Right atrium auricular region (tissue), 2 donors: ENCODE results near the gene CXXC4. TPM values are rescaled to one million over a fixed set of nuclear protein-coding genes. Genes with fewer than 3 reads are reported as not detected.

Experiments
- DNase-seq: peaks from one replicate; pipeline ENCODE4 v3.0.0-alpha.2; 2019; ENCODE audit warnings: low spot score
- H3K27ac ChIP-seq, 2 donors: fragments of 200-600 bp; sonication (generic); 1 replicate in 1 of 2; 2 replicates in 1 of 2; pipeline ENCODE4 v1.5.1; 2016 to 2019
- H3K27me3 ChIP-seq, 2 donors: fragments of 200-600 bp; sonication (generic); one replicate each; pipeline versions ENCODE4 v1.5.1 to v1.6.0; 2017 to 2019
- H3K36me3 ChIP-seq: fragments of 200-600 bp; sonication (generic); one replicate; pipeline ENCODE4 v1.5.1; 2016
- H3K4me1 ChIP-seq, 2 donors: fragments of 200-600 bp; sonication (generic); one replicate each; pipeline versions ENCODE4 v1.5.1 to v1.6.0; 2017 to 2019
- H3K4me3 ChIP-seq, 2 donors: fragments of 200-600 bp; sonication (generic); 1 replicate in 1 of 2; 2 replicates in 1 of 2; pipeline ENCODE4 v1.5.1; 2017 to 2019; ENCODE audit warnings: mild to moderate bottlenecking in 1 of 2, moderate library complexity in 1 of 2
- H3K9me3 ChIP-seq, 2 donors: fragments of 200-600 bp; sonication (generic); one replicate each; pipeline ENCODE4 v1.5.1; 2019
- total RNA-seq, 2 donors: library from RNA; depleted of rRNA; stranded (reverse); fragments of >200 nt; gene quantifications; one replicate each; pipeline ENCODE4 v1.1.0, GENCODE V29; 2016
- TF ChIP-seq, protein P1 (sequence below), 2 donors: fragments of 200-600 bp; sonication (generic); IDR thresholded peaks; one replicate each; pipeline ENCODE4 v1.5.1; 2019; ENCODE audit warnings: antibody characterized with exemption in 2 of 2

Gene CXXC4
- total RNA-seq, 2 donors from 2014 or later = 3.1 to 4.1 TPM

DNA sequence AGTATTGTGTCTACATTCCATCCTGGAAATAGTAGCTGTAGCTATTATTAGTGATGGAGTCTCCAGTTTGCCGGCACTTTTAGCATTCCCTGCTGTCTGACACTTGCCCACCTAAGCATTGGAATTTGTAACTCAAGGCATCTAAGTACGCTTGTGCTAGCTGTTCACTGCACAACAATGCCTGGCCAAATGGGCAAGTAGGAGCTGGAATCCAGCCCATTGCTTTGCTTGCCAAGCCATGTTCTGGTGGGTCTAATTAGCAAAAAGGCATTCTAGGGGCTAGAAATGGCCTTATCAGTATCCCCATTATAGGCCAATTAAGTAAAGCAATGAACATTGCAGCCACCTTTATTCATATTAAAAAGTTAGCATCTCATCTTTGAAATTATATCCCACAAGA is 7.8 kb upstream of the CXXC4 start:
- DNase-seq = no peak
- TF ChIP-seq, protein P1, sequence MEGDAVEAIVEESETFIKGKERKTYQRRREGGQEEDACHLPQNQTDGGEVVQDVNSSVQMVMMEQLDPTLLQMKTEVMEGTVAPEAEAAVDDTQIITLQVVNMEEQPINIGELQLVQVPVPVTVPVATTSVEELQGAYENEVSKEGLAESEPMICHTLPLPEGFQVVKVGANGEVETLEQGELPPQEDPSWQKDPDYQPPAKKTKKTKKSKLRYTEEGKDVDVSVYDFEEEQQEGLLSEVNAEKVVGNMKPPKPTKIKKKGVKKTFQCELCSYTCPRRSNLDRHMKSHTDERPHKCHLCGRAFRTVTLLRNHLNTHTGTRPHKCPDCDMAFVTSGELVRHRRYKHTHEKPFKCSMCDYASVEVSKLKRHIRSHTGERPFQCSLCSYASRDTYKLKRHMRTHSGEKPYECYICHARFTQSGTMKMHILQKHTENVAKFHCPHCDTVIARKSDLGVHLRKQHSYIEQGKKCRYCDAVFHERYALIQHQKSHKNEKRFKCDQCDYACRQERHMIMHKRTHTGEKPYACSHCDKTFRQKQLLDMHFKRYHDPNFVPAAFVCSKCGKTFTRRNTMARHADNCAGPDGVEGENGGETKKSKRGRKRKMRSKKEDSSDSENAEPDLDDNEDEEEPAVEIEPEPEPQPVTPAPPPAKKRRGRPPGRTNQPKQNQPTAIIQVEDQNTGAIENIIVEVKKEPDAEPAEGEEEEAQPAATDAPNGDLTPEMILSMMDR (IDR thresholded peaks at IDR 0.05) = no peak
- no peaks in the 10 kb centered on the region for H3K36me3 ChIP-seq
- peaks cover 0 to 17% of the 10 kb centered on the region in 2 donors for H3K4me1 ChIP-seq
- no peak overlapping the region for H3K4me3 ChIP-seq
- H3K27ac ChIP-seq = no peak overlapping the region
- H3K27me3 ChIP-seq = no peaks in the 10 kb centered on the region
- H3K9me3 ChIP-seq = no peaks in the 10 kb centered on the region

DNA sequence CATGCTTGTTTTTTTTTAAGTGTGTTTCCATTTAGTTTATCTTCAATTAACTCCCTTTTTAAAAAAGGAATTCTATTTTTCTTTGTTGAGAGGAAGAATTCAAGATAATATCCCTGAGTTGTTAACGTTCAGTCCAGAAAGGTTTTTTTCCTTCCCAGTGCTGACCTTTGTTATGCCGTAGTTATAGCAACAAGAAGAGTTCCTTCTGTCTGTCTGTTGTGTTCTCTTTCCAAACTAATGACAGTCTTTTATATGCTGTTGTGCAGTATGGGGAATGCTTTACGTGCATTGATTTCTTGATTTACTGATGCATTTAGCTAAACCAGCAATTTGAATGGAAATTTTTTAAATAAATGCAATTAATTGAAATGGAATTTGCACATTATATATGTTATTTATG is 6.6 kb upstream of the CXXC4 start:
- H3K9me3 ChIP-seq = no peaks in the 10 kb centered on the region
- no peak overlapping the region for H3K4me3 ChIP-seq
- no peaks in the 10 kb centered on the region for H3K36me3 ChIP-seq
- no peaks in the 10 kb centered on the region for H3K27me3 ChIP-seq
- no peak for DNase-seq
- H3K27ac ChIP-seq = peak overlapping the region in 1 of 2 donors; percentile 3
- TF ChIP-seq, protein P1 (IDR thresholded peaks at IDR 0.05) = no peak
- H3K4me1 ChIP-seq = peaks cover 0 to 17% of the 10 kb centered on the region in 2 donors

DNA sequence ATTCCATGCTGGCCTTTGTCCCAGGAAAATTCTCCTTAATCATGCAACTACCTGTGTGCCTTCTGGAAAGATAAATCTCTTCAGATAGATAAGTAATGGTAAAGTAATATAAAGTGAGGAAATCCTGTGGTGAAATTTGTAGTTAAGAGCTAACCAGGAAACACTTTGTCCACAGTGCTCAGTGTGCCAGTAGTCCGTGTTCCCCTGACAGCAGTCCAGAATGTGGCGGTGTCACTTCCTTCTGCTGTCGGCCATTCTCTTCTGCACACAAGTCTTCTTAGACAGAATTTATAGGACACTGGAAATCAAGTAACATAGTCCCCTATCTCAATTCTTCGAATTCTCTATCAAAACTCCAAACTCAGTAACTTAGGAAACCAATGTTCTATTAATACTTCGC is 5.7 kb upstream of the CXXC4 start:
- H3K36me3 ChIP-seq = no peaks in the 10 kb centered on the region
- DNase-seq = no peak
- TF ChIP-seq, protein P1 (IDR thresholded peaks at IDR 0.05) = no peak
- no peak overlapping the region for H3K4me3 ChIP-seq
- H3K27me3 ChIP-seq = no peaks in the 10 kb centered on the region
- peaks cover 0 to 17% of the 10 kb centered on the region in 2 donors for H3K4me1 ChIP-seq
- peak overlapping the region; percentile 1 to 55 for H3K27ac ChIP-seq
- H3K9me3 ChIP-seq = no peaks in the 10 kb centered on the region

DNA sequence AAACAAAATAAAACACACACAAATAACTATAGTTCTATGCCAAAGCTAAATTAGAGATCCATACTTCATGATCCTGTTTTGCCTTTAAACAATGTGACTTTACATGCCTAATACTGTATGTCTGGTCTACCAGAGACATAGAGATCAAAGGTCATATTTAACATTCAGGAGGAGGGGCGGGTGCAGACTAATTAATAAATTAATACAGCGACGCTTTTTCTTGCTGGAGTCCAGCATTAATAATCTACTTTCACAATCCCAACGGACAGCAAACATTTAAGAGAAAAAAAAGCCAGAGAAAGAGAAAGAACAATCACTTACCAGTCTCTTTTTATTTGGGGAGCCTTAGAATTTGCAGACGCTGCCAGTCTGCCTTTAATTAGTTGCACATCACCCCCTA is 509 bp downstream of the CXXC4 start:
- H3K27me3 ChIP-seq = no peaks in the 10 kb centered on the region
- TF ChIP-seq, protein P1 (IDR thresholded peaks at IDR 0.05) = no peak
- peak overlapping the region; percentile 84 to 90 for H3K27ac ChIP-seq
- no peaks in the 10 kb centered on the region for H3K9me3 ChIP-seq
- no peak for DNase-seq
- H3K36me3 ChIP-seq = no peaks in the 10 kb centered on the region
- peak overlapping the region; percentile 49 to 63 for H3K4me3 ChIP-seq
- H3K4me1 ChIP-seq = peaks cover 0 to 34% of the 10 kb centered on the region in 2 donors

DNA sequence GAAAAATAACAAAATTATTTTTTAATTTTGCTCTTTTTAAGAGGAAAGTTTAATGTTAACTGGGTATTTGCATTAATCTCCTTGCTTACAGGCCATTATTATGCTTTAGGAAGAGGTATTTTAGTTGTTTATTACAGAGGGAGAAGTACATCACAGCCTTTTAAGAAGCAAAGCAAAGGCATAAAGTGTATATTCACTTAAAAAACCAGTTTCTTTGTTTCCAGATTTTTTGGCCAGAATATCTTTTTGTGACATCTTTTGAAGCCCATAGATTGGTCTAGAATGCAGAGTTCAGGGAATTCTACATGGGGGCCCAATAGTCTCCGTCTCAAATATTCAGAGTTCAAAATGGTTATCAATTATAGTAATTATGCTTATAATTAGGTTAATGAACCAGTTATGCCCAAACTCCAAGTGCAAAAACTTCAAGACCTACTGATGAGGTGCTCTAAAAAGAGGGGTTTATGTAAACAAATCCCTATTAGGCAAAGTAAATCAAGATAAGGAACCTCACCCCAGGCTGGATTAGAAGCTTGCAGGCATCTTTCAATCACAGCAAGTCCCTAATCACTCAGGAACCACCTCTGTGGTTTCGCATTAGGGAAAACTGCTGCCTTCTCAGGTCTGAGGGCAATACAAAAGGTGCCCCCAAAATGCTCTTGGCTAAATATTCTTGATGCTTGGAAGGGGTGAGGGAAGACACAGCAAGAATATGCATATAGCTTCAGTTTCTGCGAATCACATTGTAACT is 1.4 kb downstream of the CXXC4 start:
- DNase-seq = no peak
- H3K27ac ChIP-seq = peak overlapping the region; percentile 84 to 90
- H3K36me3 ChIP-seq = no peaks in the 10 kb centered on the region
- TF ChIP-seq, protein P1 (IDR thresholded peaks at IDR 0.05) = no peak
- peak overlapping the region; percentile 49 to 63 for H3K4me3 ChIP-seq
- no peaks in the 10 kb centered on the region for H3K9me3 ChIP-seq
- H3K4me1 ChIP-seq = peaks cover 0 to 34% of the 10 kb centered on the region in 2 donors
- H3K27me3 ChIP-seq = no peaks in the 10 kb centered on the region
